Measurements from ENCODE around the gene PGC.
A peak's percentile ranks its signal among the peaks of the same experiment; 100 is the strongest.

Gene PGC

GRCh38 chr6:41759106-41759904 lies 12.1 kb upstream of the PGC start:
- no peak for DNase-seq
- H3K4me1 ChIP-seq (ENCODE audit: control insufficient read depth in 1 of 2, insufficient read depth in 2 of 2, low read length in 2 of 2), result peaks cover 28 to 30% of the 10 kb centered on the region in 2 experiments
- H3K4me2 ChIP-seq (ENCODE audit: low read length), result no peak overlapping the region
- peaks cover 14% of the 10 kb centered on the region for H3K79me1 ChIP-seq (ENCODE audit: low read length)
- H4K91ac ChIP-seq (ENCODE audit: low read depth, low read length), result peak overlapping the region; percentile 12
- H3K27ac ChIP-seq (ENCODE audit: low read depth, low read length), result peak overlapping the region; percentile 29
- H2BK5ac ChIP-seq (ENCODE audit: low read depth, low read length, poor library complexity), result peak overlapping the region; percentile 27
- H3K9me3 ChIP-seq (ENCODE audit: insufficient read depth, low read depth, low read length), result peaks cover 4% of the 10 kb centered on the region
- H2BK12ac ChIP-seq (ENCODE audit: low read length), result peak overlapping the region; percentile 75
- H3K4ac ChIP-seq (ENCODE audit: low read depth, low read length), result peak overlapping the region; percentile 16
- H2AK5ac ChIP-seq (ENCODE audit: low read length), result peak overlapping the region; percentile 74
- H3K18ac ChIP-seq (ENCODE audit: low read length), result peak overlapping the region; percentile 30
- no peak overlapping the region for H2AFZ ChIP-seq (ENCODE audit: insufficient read depth, low read length, poor library complexity)
- no CpG with 5 or more reads among the region's 13 CpGs for WGBS (ENCODE audit: extremely low coverage, insufficient coverage, insufficient read length)
- H3K14ac ChIP-seq (ENCODE audit: low read length), result peak overlapping the region; percentile 29
- H3K79me2 ChIP-seq (ENCODE audit: control insufficient read depth, insufficient read depth, low read length, poor library complexity), result no peaks in the 10 kb centered on the region
- no peaks in the 10 kb centered on the region for H3K36me3 ChIP-seq (ENCODE audit: control insufficient read depth in 1 of 2, insufficient read depth in 2 of 2, low read length in 2 of 2)
- no peak overlapping the region for H4K12ac ChIP-seq (ENCODE audit: low read depth, low read length)
- H3K9ac ChIP-seq (ENCODE audit: low read length), result no peak overlapping the region
- H3K27me3 ChIP-seq (ENCODE audit: insufficient read depth, low read length), result no peaks in the 10 kb centered on the region
- H4K8ac ChIP-seq (ENCODE audit: low read depth, low read length), result peak overlapping the region; percentile 12
- no peak overlapping the region for H3K4me3 ChIP-seq (ENCODE audit: low read depth, low read length)
- peak overlapping the region; percentile 60 for H2BK120ac ChIP-seq (ENCODE audit: insufficient read depth, low read length, poor library complexity)
- no peak overlapping the region for H3K23ac ChIP-seq (ENCODE audit: low read length)

- Histone ChIP-seq H3K4ac (ENCODE audit: low read depth, low read length) (no peak overlapping the region), H3K79me2 (ENCODE audit: control insufficient read depth, insufficient read depth, low read length, poor library complexity) (no peaks in the 10 kb centered on the region), H3K14ac (ENCODE audit: low read length) (no peak overlapping the region)
Observed at GRCh38 chr6:41758641-41759035, 11.4 kb upstream of the PGC start.

GRCh38 chr6:41757931-41758640 lies 10.9 kb upstream of the PGC start:
- peaks cover 28 to 30% of the 10 kb centered on the region in 2 experiments for H3K4me1 ChIP-seq (ENCODE audit: control insufficient read depth in 1 of 2, insufficient read depth in 2 of 2, low read length in 2 of 2)
- H3K23ac ChIP-seq (ENCODE audit: low read length), result no peak overlapping the region
- no peak overlapping the region for H4K12ac ChIP-seq (ENCODE audit: low read depth, low read length)
- no peak overlapping the region for H2BK5ac ChIP-seq (ENCODE audit: low read depth, low read length, poor library complexity)
- H3K79me1 ChIP-seq (ENCODE audit: low read length), result peaks cover 14% of the 10 kb centered on the region
- no peak overlapping the region for H4K8ac ChIP-seq (ENCODE audit: low read depth, low read length)
- no peak overlapping the region for H3K18ac ChIP-seq (ENCODE audit: low read length)
- H3K4ac ChIP-seq (ENCODE audit: low read depth, low read length), result no peak overlapping the region
- no peak overlapping the region for H2AFZ ChIP-seq (ENCODE audit: insufficient read depth, low read length, poor library complexity)
- H3K79me2 ChIP-seq (ENCODE audit: control insufficient read depth, insufficient read depth, low read length, poor library complexity), result no peaks in the 10 kb centered on the region
- no peak overlapping the region for H3K9ac ChIP-seq (ENCODE audit: low read length)
- no CpG with 5 or more reads among the region's 8 CpGs for WGBS (ENCODE audit: extremely low coverage, insufficient coverage, insufficient read length)
- peaks cover 4% of the 10 kb centered on the region for H3K9me3 ChIP-seq (ENCODE audit: insufficient read depth, low read depth, low read length)
- H3K27me3 ChIP-seq (ENCODE audit: insufficient read depth, low read length), result no peaks in the 10 kb centered on the region
- peak overlapping the region; percentile 41 for H3K27ac ChIP-seq (ENCODE audit: low read depth, low read length)
- peak; percentile 90 to 94 for DNase-seq
- H2AK5ac ChIP-seq (ENCODE audit: low read length), result no peak overlapping the region
- no peak overlapping the region for H3K4me2 ChIP-seq (ENCODE audit: low read length)
- no peaks in the 10 kb centered on the region for H3K36me3 ChIP-seq (ENCODE audit: control insufficient read depth in 1 of 2, insufficient read depth in 2 of 2, low read length in 2 of 2)
- no peak overlapping the region for H2BK12ac ChIP-seq (ENCODE audit: low read length)
- H4K91ac ChIP-seq (ENCODE audit: low read depth, low read length), result peak overlapping the region; percentile 8
- H2BK120ac ChIP-seq (ENCODE audit: insufficient read depth, low read length, poor library complexity), result no peak overlapping the region
- H3K4me3 ChIP-seq (ENCODE audit: low read depth, low read length), result no peak overlapping the region
- H3K14ac ChIP-seq (ENCODE audit: low read length), result no peak overlapping the region

More at GRCh38 chr6:41758641-41759035, 11.4 kb upstream of the PGC start:
- no peaks in the 10 kb centered on the region for H3K36me3 ChIP-seq (ENCODE audit: control insufficient read depth in 1 of 2, insufficient read depth in 2 of 2, low read length in 2 of 2)
- H4K12ac ChIP-seq (ENCODE audit: low read depth, low read length), result no peak overlapping the region
- H3K23ac ChIP-seq (ENCODE audit: low read length), result no peak overlapping the region
- peak overlapping the region; percentile 29 for H3K27ac ChIP-seq (ENCODE audit: low read depth, low read length)
- no peak overlapping the region for H2BK5ac ChIP-seq (ENCODE audit: low read depth, low read length, poor library complexity)
- H3K79me1 ChIP-seq (ENCODE audit: low read length), result peaks cover 14% of the 10 kb centered on the region
- no peak overlapping the region for H2AK5ac ChIP-seq (ENCODE audit: low read length)
- no peak overlapping the region for H3K4me2 ChIP-seq (ENCODE audit: low read length)
- DNase-seq, result peak; percentile 83 to 89
- peak overlapping the region; percentile 12 for H4K91ac ChIP-seq (ENCODE audit: low read depth, low read length)
- H3K18ac ChIP-seq (ENCODE audit: low read length), result no peak overlapping the region
- peaks cover 28 to 30% of the 10 kb centered on the region in 2 experiments for H3K4me1 ChIP-seq (ENCODE audit: control insufficient read depth in 1 of 2, insufficient read depth in 2 of 2, low read length in 2 of 2)
- no peak overlapping the region for H4K8ac ChIP-seq (ENCODE audit: low read depth, low read length)
- no peaks in the 10 kb centered on the region for H3K27me3 ChIP-seq (ENCODE audit: insufficient read depth, low read length)
- H2AFZ ChIP-seq (ENCODE audit: insufficient read depth, low read length, poor library complexity), result no peak overlapping the region
- H3K9ac ChIP-seq (ENCODE audit: low read length), result no peak overlapping the region
- H3K9me3 ChIP-seq (ENCODE audit: insufficient read depth, low read depth, low read length), result peaks cover 4% of the 10 kb centered on the region
- no peak overlapping the region for H3K4me3 ChIP-seq (ENCODE audit: low read depth, low read length)
- no CpG with 5 or more reads among the region's 6 CpGs for WGBS (ENCODE audit: extremely low coverage, insufficient coverage, insufficient read length)
- no peak overlapping the region for H2BK120ac ChIP-seq (ENCODE audit: insufficient read depth, low read length, poor library complexity)
- no peak overlapping the region for H2BK12ac ChIP-seq (ENCODE audit: low read length)

DNA sequence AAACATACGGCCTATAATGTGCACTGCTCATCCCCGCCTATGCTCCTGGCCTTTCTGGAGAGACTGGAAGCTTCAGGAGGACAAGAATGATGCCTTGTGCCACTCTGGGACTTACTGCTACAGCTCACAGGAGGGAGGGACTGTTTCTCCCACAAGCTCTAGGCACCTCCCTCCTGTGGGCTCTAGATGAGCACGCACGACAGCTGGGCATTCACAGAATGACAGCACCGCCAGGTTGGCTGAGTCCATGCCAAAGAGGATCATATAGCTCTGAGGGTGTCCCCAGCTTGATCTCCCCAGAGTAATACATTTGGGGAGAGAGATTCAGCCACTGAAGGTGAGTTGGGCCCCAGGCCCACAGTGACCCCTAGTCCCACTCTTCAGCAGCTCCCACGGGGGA lies 10.1 kb upstream of the PGC start:
- no peak for DNase-seq
- no peak overlapping the region for H3K4me2 ChIP-seq (ENCODE audit: low read length)
- H3K4me3 ChIP-seq (ENCODE audit: low read depth, low read length), result no peak overlapping the region
- no peak overlapping the region for H2BK120ac ChIP-seq (ENCODE audit: insufficient read depth, low read length, poor library complexity)
- H2BK12ac ChIP-seq (ENCODE audit: low read length), result peak overlapping the region; percentile 73
- no peak overlapping the region for H3K23ac ChIP-seq (ENCODE audit: low read length)
- peaks cover 28 to 30% of the 10 kb centered on the region in 2 experiments for H3K4me1 ChIP-seq (ENCODE audit: control insufficient read depth in 1 of 2, insufficient read depth in 2 of 2, low read length in 2 of 2)
- H3K9ac ChIP-seq (ENCODE audit: low read length), result no peak overlapping the region
- H4K8ac ChIP-seq (ENCODE audit: low read depth, low read length), result no peak overlapping the region
- H3K14ac ChIP-seq (ENCODE audit: low read length), result no peak overlapping the region
- H3K18ac ChIP-seq (ENCODE audit: low read length), result no peak overlapping the region
- no peak overlapping the region for H3K27ac ChIP-seq (ENCODE audit: low read depth, low read length)
- H4K12ac ChIP-seq (ENCODE audit: low read depth, low read length), result no peak overlapping the region
- H3K79me1 ChIP-seq (ENCODE audit: low read length), result peaks cover 14% of the 10 kb centered on the region
- H2AFZ ChIP-seq (ENCODE audit: insufficient read depth, low read length, poor library complexity), result no peak overlapping the region
- H2AK5ac ChIP-seq (ENCODE audit: low read length), result peak overlapping the region; percentile 69
- WGBS (ENCODE audit: extremely low coverage, insufficient coverage, insufficient read length), result no CpG with 5 or more reads among the region's 6 CpGs
- H4K91ac ChIP-seq (ENCODE audit: low read depth, low read length), result peak overlapping the region; percentile 19
- no peaks in the 10 kb centered on the region for H3K79me2 ChIP-seq (ENCODE audit: control insufficient read depth, insufficient read depth, low read length, poor library complexity)
- no peaks in the 10 kb centered on the region for H3K27me3 ChIP-seq (ENCODE audit: insufficient read depth, low read length)
- H3K9me3 ChIP-seq (ENCODE audit: insufficient read depth, low read depth, low read length), result peaks cover 4% of the 10 kb centered on the region
- no peaks in the 10 kb centered on the region for H3K36me3 ChIP-seq (ENCODE audit: control insufficient read depth in 1 of 2, insufficient read depth in 2 of 2, low read length in 2 of 2)
- no peak overlapping the region for H2BK5ac ChIP-seq (ENCODE audit: low read depth, low read length, poor library complexity)
- no peak overlapping the region for H3K4ac ChIP-seq (ENCODE audit: low read depth, low read length)

Measured in trophoblast cell (in vitro differentiated cells and primary cell).